NCI-H187 (cell line): ENCODE data around the gene TLX3.
A peak's percentile ranks its signal among the peaks of the same experiment; 100 is the strongest.
"Not testable (repeated sequence)": the region's sequence is repeated elsewhere in the genome, so short reads cannot be mapped to it uniquely, and the experiment has no call there.

ENCODE experiments used
- DNase-seq, 2 experiments: peaks; one replicate each; lab custom pipeline; 2025; lab: John Stamatoyannopoulos, UW

TLX3 gene

DNA sequence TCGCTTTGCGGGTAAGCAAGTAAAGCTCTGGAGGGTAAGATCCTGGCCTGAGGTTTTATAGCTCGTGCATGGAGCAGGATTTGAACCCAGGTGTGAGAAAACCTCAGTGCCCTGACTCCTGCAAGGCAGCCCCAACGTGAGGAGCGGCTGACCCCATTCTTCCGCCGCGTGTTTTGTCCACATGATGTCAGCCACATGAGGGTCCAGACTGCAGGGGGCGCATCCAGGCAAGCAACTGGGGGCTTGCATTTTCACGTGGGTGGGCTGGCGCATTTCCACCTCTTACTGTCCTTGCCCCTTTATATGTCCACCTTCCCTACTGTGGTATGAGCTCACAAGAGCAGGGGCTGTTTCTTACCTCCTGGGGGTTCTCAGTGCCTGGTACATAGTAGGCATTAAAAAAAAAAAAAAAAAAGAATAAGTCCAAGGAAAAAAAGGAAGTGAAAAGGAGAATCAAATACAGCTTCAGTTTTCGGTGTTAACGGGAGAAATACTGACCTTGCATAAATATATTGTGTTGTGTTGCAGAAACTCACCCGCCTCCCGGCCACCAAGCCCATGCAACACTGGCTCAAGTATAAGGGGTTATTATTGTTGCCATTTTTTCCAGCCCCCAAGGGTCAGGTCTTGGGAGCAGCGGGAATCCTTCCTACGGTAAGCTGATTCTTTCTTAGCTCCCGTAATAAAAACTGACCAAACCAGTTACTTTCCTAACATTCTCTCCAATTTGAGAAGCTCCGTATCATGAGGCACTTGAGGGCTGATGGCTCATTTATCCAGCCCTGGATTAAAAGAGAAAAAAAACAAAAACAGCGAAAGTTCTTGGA, 15.0 kb downstream of the TLX3 start:
- DNase-seq: no peak

GRCh38 chr5:171330021-171330420, 21.0 kb downstream of the TLX3 start:
- no peak for DNase-seq

DNA sequence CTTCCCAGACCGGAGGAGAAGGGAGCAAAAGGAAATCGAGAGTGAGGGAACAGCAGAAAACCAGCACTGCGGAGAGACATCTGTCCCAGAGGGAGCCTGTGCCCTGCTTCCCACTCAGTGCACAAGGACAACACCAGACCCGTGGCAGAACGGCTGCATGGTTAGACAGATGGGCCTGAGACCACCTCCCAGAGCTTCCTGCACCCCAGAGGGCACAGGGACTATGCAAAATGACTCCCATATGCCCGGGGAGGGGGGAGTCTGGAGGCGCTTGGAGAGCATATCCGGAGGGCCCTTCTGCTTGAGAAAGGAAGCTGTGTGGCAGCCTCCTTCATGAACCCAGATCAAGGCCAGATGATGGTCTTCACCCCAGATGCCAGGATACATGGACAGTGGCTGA, 26.6 kb downstream of the TLX3 start:
- no peak for DNase-seq

DNA sequence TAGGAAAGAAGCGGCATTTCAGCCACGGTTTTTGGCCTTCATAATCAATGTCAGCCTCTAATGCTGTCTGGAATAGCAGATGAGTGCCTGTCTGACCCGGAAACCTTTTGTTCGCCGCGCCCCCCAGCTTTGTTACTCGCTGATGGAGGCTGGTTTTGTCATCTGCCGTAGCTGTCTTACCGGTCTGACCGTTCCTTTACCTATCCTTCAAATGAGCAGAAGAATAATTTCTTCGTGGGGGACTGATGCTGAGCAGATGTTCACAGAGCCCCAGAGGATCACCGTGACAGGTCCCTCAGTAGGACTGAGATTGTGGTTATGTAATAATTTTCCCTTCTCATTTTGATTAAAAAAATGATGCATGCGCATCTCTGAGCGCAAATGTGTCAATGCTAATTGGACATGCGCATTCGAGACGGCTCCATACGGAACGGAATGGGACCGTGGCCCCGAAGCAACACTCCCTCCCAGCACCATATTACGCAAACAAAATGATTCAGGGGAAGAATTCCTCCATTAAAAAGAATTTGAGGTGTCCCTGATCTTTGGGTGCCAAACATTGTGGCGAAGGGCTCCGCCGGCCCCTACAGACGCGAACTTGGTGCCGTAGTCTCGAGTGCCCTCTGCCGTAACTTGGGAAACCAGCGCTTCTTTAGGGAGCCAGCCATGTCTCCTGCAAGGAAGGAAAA, 27.6 kb downstream of the TLX3 start:
- peak in 1 of 2 experiments; percentile 12 for DNase-seq

- no peak for DNase-seq
Measured at GRCh38 chr5:171337210-171337569, 28.1 kb downstream of the TLX3 start.

GRCh38 chr5:171340042-171340441, 31.0 kb downstream of the TLX3 start:
- no peak for DNase-seq

DNA sequence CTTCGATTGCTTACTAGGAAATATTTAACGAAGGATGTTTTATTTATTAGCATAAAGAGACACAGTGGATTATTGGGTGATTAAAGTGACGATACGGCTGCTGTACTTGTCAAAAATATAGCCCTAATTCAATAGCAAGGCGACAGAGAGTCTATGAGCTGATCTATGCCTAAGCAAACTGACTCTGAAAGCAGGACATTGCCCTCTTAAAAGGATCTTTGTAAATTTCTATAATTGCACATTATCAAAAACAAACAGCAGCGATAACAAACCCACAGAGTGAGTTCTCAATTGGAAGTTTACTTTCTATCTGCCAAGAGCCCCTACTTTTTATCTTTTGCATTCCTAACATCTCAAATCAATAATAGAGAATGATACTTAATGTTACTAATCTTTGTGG, 31.4 kb downstream of the TLX3 start:
- DNase-seq: no peak

GRCh38 chr5:171342362-171343111, 33.5 kb downstream of the TLX3 start:
- DNase-seq: no peak

DNA sequence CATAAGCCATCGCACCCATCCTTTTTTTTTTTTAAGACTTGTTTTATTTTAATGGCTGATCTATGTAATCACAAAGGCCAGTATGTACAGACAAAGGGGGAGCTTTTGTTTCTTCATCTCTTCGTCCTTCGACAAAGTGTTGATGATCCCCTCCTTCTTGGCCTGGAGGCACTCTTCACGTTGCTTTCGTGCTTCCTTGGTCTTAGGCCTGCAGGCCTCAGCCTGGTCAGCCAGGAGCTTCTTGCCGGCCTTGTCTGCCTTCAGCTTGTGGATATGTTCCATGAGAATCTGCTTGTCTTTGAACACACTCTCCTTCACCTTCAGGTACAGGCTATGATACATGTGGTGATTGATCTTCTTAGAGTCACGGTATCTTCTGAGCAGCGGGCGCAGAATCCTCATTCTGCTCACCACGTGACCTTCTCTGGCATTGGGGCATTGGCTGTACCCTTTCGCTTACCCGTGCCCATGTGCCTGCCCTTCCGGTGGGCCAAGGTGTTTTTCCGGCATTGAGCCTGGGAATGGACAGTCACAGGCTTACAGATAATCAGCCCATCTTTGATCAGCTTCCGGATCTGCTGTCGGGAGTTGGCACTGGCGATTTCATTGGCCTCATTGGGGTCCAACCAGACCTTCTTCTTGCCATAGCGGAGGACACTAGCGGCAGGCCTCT, 36.0 kb downstream of the TLX3 start:
- DNase-seq: no peak

- no peak for DNase-seq
Measured at GRCh38 chr5:171351536-171352073, 42.6 kb downstream of the TLX3 start.

GRCh38 chr5:171355302-171355724, 46.3 kb downstream of the TLX3 start:
- no peak for DNase-seq

DNA sequence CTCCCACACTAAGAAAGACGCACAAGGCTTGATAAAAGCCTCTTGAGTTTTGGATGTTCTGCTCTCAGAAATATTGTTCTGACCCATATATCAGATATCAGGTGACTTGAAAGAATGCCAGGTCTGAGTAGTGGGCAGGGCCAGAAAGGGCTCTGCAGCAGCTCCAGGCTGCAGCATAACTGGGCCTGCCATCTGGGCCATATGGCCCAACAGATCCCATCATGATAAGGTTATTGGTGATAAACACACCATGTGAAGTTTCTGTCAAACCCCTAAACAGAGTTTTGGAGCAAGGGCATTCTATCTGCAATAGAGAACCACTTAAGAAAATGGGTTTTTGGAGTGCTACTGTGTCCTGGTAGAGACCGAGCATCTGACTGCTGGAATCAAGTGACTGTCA, 48.8 kb downstream of the TLX3 start:
- DNase-seq: no peak

GRCh38 chr5:171361151-171361550, 52.1 kb downstream of the TLX3 start:
- not testable (repeated sequence) for DNase-seq
